ENCODE measurements around the gene PRAC1.

Gene PRAC1

DNA sequence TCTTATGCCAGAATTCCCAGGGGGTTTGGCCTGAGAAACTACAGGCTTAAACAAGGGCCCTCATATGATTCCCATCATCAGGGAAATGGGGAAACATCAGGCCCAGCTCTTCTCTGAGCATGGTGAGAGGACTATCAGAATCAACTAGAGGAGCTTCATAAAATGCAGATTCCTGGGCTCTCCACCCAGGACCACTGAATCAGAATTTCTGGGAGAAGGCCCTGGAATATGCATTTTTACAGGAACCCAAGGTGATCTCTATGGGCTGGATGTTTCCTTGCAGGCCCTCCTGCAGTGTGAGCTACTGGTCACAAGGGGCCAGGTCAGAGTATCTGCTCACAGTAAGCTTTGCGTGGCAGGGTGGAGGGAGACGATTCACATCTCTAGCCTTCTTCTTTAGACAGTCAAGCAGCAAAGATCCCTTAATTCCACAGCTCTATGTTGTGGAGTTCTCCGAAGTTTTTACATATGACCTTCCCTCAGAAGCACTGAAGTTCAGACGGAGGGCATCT lies 45.0 kb upstream of the PRAC1 start:
- TF ChIP-seq EZH2 (optimal IDR thresholded peaks at IDR 0.05; ENCODE audit: low read depth, low read length): no peak
- TF ChIP-seq, protein P1, sequence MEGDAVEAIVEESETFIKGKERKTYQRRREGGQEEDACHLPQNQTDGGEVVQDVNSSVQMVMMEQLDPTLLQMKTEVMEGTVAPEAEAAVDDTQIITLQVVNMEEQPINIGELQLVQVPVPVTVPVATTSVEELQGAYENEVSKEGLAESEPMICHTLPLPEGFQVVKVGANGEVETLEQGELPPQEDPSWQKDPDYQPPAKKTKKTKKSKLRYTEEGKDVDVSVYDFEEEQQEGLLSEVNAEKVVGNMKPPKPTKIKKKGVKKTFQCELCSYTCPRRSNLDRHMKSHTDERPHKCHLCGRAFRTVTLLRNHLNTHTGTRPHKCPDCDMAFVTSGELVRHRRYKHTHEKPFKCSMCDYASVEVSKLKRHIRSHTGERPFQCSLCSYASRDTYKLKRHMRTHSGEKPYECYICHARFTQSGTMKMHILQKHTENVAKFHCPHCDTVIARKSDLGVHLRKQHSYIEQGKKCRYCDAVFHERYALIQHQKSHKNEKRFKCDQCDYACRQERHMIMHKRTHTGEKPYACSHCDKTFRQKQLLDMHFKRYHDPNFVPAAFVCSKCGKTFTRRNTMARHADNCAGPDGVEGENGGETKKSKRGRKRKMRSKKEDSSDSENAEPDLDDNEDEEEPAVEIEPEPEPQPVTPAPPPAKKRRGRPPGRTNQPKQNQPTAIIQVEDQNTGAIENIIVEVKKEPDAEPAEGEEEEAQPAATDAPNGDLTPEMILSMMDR (IDR thresholded peaks at IDR 0.05; ENCODE audit: low read length): no peak
- no peak for TF ChIP-seq EZH2phosphoT487 (IDR thresholded peaks at IDR 0.05; ENCODE audit: low read length)
- DNase-seq: no peak
- Histone ChIP-seq H3K4me2 (ENCODE audit: low read depth, low read length) (no peak overlapping the region), H3K27ac (ENCODE audit: low read length) (no peak overlapping the region), H3K27me3 (replicated peaks; ENCODE audit: insufficient read depth, low read length) (peaks cover 9% of the 10 kb centered on the region; the same call in 1 of the 2 replicates), H3F3A (ENCODE audit: insufficient read depth, low read length) (no peaks in the 10 kb centered on the region), H3K79me2 (ENCODE audit: low read length) (no peaks in the 10 kb centered on the region), H2AFZ (ENCODE audit: low read length) (no peak overlapping the region), H3K36me3 (replicated peaks; ENCODE audit: insufficient read depth, low read length) (no peaks in the 10 kb centered on the region), H3K9ac (ENCODE audit: low read length) (no peak overlapping the region), H3K9me3 (replicated peaks; ENCODE audit: insufficient read depth, low read length) (no peaks in the 10 kb centered on the region), H3K9me2 (replicated peaks; ENCODE audit: insufficient read depth, low read length) (no peaks in the 10 kb centered on the region), H3K4me1 (ENCODE audit: low read length) (no peaks in the 10 kb centered on the region), H3K4me3 (ENCODE audit: low read length) (no peak overlapping the region), H4K20me1 (ENCODE audit: insufficient read depth, low read length) (no peaks in the 10 kb centered on the region)

DNA sequence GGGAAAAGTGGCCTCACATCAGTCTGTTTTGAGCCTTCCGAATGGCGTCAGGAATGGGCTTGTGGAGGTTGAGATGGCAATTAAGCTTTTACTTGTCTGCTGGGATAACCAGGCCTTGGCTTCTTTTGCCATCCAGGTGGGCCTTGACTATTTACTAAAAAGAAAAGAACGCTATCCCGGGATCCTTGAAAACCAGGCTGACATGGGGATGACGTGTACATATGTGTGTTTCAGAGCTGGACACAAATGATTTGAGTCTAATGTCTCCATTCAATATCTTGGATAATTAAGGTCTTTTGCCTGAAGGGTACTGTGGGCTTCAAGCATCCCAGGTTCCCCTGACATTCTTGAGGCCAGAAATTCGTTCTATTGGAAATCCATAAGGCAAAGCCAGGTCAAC lies 38.8 kb upstream of the PRAC1 start:
- DNase-seq: no peak
- no peak overlapping the region for H3K4me3 ChIP-seq (ENCODE audit: low read length)
- no peak overlapping the region for H3K9ac ChIP-seq (ENCODE audit: low read length)
- no peaks in the 10 kb centered on the region for H3F3A ChIP-seq (ENCODE audit: insufficient read depth, low read length)
- no peaks in the 10 kb centered on the region for H3K9me3 ChIP-seq (replicated peaks; ENCODE audit: insufficient read depth, low read length)
- H4K20me1 ChIP-seq (ENCODE audit: insufficient read depth, low read length): no peaks in the 10 kb centered on the region
- H3K36me3 ChIP-seq (replicated peaks; ENCODE audit: insufficient read depth, low read length): no peaks in the 10 kb centered on the region
- H3K9me2 ChIP-seq (replicated peaks; ENCODE audit: insufficient read depth, low read length): no peaks in the 10 kb centered on the region
- no peaks in the 10 kb centered on the region for H3K4me1 ChIP-seq (ENCODE audit: low read length)
- peaks cover 47% of the 10 kb centered on the region for H3K27me3 ChIP-seq (replicated peaks; ENCODE audit: insufficient read depth, low read length)
- H3K27ac ChIP-seq (ENCODE audit: low read length): no peak overlapping the region
- H3K79me2 ChIP-seq (ENCODE audit: low read length): no peaks in the 10 kb centered on the region
- H3K4me2 ChIP-seq (ENCODE audit: low read depth, low read length): no peak overlapping the region
- H2AFZ ChIP-seq (ENCODE audit: low read length): no peak overlapping the region
- no peak for TF ChIP-seq EZH2phosphoT487 (IDR thresholded peaks at IDR 0.05; ENCODE audit: low read length)
- no peak for TF ChIP-seq EZH2 (optimal IDR thresholded peaks at IDR 0.05; ENCODE audit: low read depth, low read length)
- TF ChIP-seq, protein P1 (IDR thresholded peaks at IDR 0.05; ENCODE audit: low read length): no peak

DNA sequence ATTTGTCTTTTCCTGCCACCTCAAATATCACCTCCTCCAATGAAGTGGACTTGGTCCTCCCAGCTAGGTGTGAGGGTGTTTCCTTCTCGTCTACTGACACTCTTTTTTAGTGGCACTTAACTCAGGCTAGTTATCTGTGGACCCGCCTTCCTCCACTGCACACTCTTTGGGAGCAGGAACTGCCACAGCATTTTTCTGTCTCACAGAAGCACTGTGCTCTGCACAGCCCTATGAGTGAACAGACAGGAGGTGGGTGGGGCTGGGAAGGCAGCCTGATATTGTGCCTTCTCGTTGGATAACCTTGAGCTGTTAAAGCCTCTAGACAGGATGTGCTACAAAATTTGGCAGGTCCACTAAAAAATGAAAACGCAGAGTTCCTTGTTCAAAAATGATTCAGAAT lies 38.1 kb upstream of the PRAC1 start:
- TF ChIP-seq EZH2phosphoT487 (IDR thresholded peaks at IDR 0.05; ENCODE audit: low read length): no peak
- TF ChIP-seq, protein P1 (IDR thresholded peaks at IDR 0.05; ENCODE audit: low read length): no peak
- no peak for TF ChIP-seq EZH2 (optimal IDR thresholded peaks at IDR 0.05; ENCODE audit: low read depth, low read length)
- no peaks in the 10 kb centered on the region for H4K20me1 ChIP-seq (ENCODE audit: insufficient read depth, low read length)
- H3K9me2 ChIP-seq (replicated peaks; ENCODE audit: insufficient read depth, low read length): no peaks in the 10 kb centered on the region

More for the DNA sequence above, 38.1 kb upstream of the PRAC1 start:
- Histone ChIP-seq H3F3A (ENCODE audit: insufficient read depth, low read length) (no peaks in the 10 kb centered on the region), H3K4me1 (ENCODE audit: low read length) (no peaks in the 10 kb centered on the region), H3K27ac (ENCODE audit: low read length) (no peak overlapping the region), H3K79me2 (ENCODE audit: low read length) (no peaks in the 10 kb centered on the region), H2AFZ (ENCODE audit: low read length) (no peak overlapping the region), H3K9me3 (replicated peaks; ENCODE audit: insufficient read depth, low read length) (no peaks in the 10 kb centered on the region), H3K4me3 (ENCODE audit: low read length) (no peak overlapping the region), H3K9ac (ENCODE audit: low read length) (no peak overlapping the region), H3K4me2 (ENCODE audit: low read depth, low read length) (no peak overlapping the region), H3K36me3 (replicated peaks; ENCODE audit: insufficient read depth, low read length) (no peaks in the 10 kb centered on the region), H3K27me3 (replicated peaks; ENCODE audit: insufficient read depth, low read length) (peaks cover 53% of the 10 kb centered on the region)
- no peak for DNase-seq
